NOMO-1 treated with DMSO at 0.1 percent for 48 hours (cell line): ENCODE data around the gene ATP6V1G2.

ENCODE experiments used
- DNase-seq: peaks from one replicate; lab custom pipeline; 2025; ENCODE audit not compliant: unreplicated experiment; lab: John Stamatoyannopoulos, UW

The ATP6V1G2 gene

GRCh38 chr6:31548544-31548873, 2.1 kb upstream of the ATP6V1G2 start:
- DNase-seq, result no peak

- no peak for DNase-seq
These were observed 1.5 kb upstream of the ATP6V1G2 start for GRCh38 chr6:31547727-31548543.

- peak; percentile 98 for DNase-seq
These were observed 734 bp upstream of the ATP6V1G2 start, which contains the start of gene NFKBIL1 for GRCh38 chr6:31546958-31547726. Gene NFKBIL1, plus strand, starts transcription at chr6:31547608. Its CDS starts 87 bp downstream, at chr6:31547695.

GRCh38 chr6:31545291-31545690, 1.1 kb downstream of the ATP6V1G2 start:
- no peak for DNase-seq

- no peak for DNase-seq
These were observed 1.7 kb downstream of the ATP6V1G2 start for GRCh38 chr6:31544676-31545075.

GRCh38 chr6:31543639-31544038, 2.8 kb downstream of the ATP6V1G2 start:
- no peak for DNase-seq

GRCh38 chr6:31541658-31542521, 4.5 kb downstream of the ATP6V1G2 start, which contains the start of gene DDX39B:
Gene DDX39B, minus strand, starts transcription at chr6:31542003. Its CDS starts 1,471 bp downstream, at chr6:31540532.
- DNase-seq, result peak; percentile 95

- peak; percentile 65 for DNase-seq
These were observed 5.2 kb downstream of the ATP6V1G2 start for GRCh38 chr6:31541059-31541657.

GRCh38 chr6:31540640-31541039, 5.8 kb downstream of the ATP6V1G2 start:
- DNase-seq, result no peak

GRCh38 chr6:31538805-31539400, 7.5 kb downstream of the ATP6V1G2 start:
- no peak for DNase-seq

GRCh38 chr6:31535538-31536324, 10.7 kb downstream of the ATP6V1G2 start:
- DNase-seq, result no peak

- DNase-seq, result no peak
These were observed 11.8 kb downstream of the ATP6V1G2 start for GRCh38 chr6:31534521-31535040.

GRCh38 chr6:31534011-31534410, 12.4 kb downstream of the ATP6V1G2 start:
- no peak for DNase-seq

- no peak for DNase-seq
These were observed 13.0 kb downstream of the ATP6V1G2 start for GRCh38 chr6:31533455-31533841.

GRCh38 chr6:31532644-31533454, 13.6 kb downstream of the ATP6V1G2 start:
- no peak for DNase-seq

- no peak for DNase-seq
These were observed 14.4 kb downstream of the ATP6V1G2 start for GRCh38 chr6:31531771-31532643.

- no peak for DNase-seq
These were observed 15.2 kb downstream of the ATP6V1G2 start for GRCh38 chr6:31531162-31531561.

GRCh38 chr6:31530659-31531058, 15.7 kb downstream of the ATP6V1G2 start:
- DNase-seq, result no peak
